T follicular helper cell (primary cell): Measurements from ENCODE around the gene EFHC2.
"Not testable (repeated sequence)": the region's sequence is repeated elsewhere in the genome, so short reads cannot be mapped to it uniquely, and the experiment has no call there.

Experiments
- DNase-seq: peaks from one replicate; pipeline ENCODE4 v3.0.0-alpha.2; 2020; ENCODE audit warnings: low read depth

EFHC2 gene

DNA sequence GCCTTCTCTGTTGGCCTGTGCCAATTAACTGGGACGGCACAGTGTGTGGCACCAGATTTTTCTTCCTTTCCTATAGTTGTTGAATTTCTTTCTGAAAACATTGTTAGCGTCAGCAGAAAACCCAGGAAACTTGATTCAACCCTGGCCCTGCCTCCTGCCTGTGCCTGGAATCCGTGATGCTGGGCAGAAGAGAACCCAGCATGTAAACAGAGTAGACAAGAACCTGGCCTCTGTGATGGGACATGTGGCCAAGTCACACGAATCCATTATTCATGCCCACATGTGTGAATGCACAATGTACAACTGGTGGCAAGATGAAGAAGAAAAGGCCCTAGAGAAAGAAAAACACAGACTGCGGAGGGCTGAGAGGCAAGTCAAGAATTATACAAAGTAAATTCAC lies 111.4 kb downstream of the EFHC2 start:
- no peak for DNase-seq

DNA sequence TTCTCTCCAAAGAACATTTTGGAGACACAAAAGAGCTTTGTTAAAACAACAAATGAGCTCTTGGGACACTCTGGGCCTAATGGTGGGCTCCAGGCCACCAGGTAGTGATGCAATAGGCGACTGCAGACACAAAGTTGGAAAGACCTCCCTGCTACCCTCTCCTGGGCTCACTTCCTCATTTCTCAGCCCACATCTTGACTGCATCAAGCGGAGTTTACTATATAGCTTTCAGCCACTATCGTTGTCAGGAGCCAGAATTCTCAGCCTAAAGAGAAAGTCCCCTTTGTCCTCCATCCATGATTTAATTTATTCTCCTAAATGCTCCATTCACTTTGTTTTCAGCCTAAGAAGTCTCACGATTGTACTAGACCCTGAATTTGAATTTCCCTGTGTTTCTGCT lies 114.9 kb downstream of the EFHC2 start:
- no peak for DNase-seq

DNA sequence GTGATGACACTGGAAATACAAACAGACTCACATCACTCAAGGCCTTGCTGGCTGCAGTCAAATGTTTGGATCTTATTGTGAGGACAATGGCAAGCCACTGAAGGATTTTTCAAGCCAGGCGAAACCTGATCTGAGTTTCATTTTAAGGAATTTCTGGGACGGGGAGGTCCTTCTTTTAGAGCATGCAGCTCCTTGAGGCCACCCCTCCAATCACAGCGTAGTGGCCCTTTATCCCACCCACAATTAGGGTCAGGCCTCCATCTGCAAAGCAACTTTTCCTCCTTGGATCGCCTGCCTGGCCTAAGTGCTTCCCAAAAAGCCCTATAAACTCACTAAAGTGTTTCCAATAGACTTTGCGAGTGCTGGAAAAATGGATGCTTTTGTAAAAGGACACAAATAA lies 115.5 kb downstream of the EFHC2 start:
- DNase-seq = no peak

DNA sequence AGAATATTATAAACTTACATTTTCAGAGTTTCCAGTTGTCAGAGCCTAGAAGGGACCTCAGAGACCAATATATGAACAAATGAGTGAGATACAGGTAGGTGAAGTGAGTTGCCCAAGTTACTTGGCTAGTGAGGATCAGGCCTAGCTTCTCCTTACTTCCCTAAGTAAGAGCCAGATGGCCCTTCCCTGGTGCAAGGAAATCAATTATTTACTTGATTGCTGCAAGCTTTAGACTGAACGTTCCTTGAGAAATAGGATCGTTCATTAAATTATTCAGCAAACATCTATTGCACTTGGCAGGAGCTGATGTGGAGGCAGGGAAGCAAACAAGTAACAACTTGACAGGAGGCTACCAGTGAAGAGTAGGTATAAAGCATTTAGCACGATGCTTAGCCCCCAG lies 117.8 kb downstream of the EFHC2 start:
- no peak for DNase-seq

DNA sequence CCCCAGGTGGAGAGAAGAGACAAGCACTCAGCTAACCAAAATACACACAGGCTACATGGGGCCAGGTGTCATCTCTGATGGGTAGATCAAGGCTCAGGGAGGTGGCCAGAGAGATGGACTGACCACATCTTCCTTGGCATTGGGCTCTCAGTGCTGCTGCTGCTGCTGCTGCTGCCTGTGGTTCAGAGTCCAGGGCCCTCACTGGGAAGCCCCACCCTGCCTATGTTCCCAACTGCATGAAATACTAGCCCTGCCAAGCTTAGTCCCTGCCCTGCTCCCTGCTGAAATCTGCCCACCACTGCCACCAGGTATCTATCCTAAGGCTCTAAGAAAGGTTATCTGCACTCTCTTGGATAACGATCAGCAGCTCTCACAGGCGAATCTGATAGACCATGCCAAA lies 118.7 kb downstream of the EFHC2 start:
- no peak for DNase-seq

DNA sequence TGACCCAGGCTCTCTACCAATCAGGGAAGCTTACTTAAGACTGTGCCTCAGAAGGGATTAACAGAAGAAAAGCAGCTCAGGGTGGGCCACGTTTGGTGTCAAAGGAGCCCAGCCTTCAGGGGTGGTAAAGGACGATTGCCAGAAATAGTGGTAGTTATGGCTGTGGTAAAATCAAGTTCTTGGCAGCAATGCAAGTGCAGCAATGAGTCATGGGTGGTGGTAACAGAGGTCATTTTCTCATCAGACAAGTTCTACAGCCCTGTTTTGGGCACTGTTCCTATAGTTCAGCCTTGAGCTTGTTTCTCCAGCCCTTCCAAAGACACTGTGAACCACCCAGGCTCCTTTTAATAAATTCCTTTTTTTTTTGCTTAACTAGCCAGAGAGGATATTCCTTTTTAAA lies 120.3 kb downstream of the EFHC2 start:
- no peak for DNase-seq

DNA sequence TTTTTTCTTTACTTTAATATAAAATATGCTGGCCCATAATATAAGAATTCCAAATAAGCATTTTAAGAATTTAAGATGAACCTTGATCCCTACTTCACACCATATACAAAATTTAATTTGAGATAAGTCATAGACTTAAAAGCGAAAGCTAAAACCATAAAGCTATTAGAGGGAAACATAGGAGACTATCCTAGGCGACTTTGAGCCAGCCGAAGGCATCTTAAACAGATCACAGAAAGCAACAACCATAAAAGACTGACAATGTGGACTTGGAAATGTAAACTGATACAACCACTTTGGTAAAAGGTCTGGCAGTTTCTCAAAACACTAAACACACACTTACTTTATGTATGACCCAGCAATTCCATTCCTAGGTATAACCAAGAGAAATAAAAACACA lies 125.0 kb downstream of the EFHC2 start:
- DNase-seq = no peak

DNA sequence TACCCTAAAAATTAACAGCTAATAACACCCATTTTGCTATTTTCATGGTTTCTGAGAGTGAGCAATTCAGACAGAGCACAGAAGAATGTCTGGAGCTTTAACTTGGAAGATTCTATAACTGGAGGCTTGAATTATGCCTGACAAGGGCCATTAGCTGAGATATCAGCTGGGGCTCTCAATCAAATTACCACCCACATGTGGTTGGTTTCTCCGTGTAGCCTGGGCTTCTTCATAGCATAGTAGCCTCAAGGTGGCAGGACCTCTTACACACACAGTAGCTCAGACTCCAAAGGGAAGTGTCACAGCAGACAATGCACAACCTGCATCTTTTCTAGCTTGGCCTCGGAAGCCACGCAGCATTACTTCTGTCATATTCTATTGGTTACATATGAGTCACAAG lies 127.3 kb downstream of the EFHC2 start:
- DNase-seq = no peak

DNA sequence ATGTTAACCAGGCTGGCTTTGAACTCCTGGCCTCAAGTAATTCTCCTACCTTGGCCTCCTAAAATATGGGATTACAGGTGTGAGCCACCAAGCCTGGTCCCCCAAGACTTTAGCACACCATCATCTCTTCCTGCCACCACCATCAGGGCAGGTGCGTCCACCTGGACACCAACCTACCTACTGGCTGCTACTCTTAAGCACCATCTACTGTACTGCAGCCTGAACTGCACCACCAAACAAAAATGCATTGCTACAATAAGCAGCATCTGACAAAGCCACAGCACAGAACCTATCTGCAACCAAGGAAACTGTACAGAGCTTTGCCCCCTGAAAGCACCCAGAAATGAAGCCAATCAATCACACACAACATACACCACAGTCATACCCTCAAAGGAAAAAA lies 139.7 kb downstream of the EFHC2 start:
- DNase-seq = no peak

DNA sequence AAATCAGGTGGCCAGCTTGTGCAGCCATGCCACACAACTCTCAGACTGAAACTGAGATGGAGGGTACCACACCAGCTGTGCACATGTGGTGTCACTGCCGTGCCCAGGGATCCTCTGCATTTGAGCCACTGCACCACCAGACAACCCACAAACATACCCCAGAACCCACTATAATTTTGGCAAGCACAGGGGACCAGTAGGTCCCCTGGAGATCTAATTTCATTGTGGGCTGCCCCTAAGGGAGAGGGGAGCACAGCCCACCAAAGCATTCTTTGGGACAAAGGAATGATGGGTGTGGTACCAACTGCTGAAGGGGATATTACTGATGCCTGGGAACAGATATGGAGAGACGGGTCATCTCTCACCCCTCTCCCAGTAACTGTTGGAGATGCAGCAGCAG lies 140.9 kb downstream of the EFHC2 start:
- DNase-seq = no peak

DNA sequence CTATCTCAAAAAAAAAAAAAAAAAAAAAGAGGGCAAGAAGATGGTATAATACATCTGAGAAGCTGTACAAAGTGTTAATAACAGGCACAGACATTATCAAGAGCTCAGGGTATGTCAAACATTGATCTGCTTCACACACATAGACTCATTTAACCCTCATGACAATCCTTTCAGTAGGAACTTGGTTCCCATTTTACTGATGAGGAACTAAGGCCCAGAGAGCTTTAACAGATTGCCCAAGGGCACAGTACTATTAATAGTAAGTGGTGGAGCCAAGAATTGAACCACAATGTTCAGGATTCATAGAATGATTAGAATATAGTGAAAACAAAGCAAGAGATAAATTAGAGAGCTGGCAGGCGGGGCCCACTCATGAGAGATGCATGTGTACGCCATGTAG lies 154.4 kb downstream of the EFHC2 start:
- DNase-seq = no peak

DNA sequence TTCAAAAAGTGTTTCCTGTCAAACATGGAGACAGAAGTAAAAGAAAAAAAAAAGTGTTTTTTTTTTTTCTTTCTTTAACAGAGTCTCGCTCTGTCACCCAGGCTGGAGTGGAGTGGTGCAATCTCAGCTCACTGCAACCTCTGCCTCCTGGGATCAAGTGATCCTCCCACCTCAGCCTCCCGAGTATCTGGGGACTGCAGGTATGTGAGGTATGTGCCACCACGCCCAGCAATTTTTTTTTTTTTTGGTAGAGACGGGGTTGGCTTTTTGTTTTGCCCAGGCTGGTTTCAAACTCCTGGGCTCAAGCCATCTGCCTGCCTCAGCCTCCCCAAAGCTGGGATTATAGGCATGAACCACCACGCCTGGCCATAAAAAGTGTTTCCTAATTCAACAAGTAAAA lies 155.6 kb downstream of the EFHC2 start:
- not testable (repeated sequence) for DNase-seq

DNA sequence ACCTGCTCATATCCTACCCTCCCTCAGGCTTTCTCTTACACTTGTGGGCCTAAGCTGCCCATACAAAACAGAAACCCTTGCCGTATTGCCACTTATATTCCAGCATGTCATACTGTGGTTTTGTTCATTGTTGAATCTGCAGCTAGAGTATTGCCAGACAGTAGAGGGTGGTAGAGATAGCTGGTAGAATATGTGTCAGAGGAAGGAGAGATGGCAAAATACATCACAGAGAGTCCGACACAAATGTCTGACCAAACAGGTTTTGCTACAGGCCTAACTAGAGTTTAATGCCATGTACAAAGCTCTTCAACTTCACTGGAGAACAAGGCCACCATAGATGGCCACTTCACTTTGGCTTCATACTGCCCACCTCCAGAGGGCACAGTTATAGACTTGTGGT lies 160.1 kb downstream of the EFHC2 start:
- DNase-seq = no peak

DNA sequence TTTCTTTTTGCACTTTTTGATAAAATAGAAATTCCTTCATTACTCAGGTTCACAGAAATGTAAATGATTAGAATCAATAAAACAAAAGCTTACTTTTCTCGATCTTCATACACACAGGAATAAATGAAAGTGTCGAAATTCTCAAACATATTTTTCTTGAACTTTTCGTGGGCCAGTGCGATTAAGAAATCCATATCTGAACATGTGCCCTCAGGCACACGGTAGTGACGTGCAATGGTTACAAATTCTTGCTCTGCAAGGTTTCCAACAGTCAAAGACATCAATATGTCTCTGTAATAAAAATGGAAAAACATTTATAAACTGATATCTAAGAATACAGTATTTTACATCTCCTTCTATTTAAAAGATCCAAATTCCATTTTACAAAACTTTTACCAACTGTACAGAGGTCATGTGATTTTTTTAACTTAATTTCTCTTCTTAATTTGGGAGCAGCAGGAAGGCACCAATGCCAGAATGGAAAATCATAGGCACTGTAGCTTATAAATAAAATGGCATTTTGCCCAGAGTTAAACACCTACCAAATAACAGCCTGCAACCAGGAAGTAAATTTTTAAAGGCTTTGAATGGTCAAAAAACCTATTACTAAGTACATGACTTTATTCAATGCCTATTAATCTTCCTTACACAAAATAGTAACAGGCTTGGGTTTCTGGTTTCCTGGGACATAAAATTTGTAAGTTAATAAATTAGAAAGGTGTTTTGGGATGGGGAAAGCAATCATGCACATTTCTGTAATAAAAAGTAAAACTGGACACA lies 165.0 kb downstream of the EFHC2 start:
- no peak for DNase-seq

DNA sequence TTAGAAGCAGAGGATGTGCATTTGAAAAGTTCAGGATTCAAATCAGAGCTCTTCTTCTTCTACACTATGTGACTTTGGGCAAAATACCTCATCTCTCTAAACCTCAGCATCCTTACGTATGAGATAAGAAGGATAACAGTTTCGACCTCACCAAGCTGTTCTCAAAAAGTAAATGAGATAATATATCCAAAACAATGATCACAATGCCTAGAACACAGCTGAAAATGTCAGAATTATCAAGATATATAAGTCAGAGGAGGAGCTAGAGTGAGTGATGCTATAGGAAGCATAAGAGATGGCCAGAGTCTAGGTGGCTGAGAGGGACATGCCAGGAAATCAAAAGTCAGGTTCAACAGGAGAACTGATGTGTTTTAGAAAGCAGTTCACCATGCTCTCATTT lies 168.0 kb downstream of the EFHC2 start:
- DNase-seq = no peak

DNA sequence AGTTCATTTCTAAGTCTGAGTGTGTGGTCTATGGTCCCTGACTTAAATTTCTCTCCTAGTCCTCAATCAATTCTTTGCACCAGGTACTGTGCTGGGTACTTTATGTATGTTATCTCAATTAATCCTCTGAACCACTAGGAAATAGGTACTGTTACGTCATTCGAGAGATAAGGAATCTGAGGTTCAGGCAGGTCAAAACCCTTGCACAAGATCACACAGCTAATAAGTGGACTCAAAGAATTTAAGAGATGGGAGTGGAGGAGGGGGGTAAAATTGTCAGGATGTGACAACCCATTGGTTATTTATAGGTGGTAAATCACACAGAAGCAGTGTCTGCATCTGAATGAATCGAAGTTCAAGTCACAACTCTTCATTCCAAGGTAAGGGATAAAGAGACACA lies 169.4 kb downstream of the EFHC2 start:
- no peak for DNase-seq

DNA sequence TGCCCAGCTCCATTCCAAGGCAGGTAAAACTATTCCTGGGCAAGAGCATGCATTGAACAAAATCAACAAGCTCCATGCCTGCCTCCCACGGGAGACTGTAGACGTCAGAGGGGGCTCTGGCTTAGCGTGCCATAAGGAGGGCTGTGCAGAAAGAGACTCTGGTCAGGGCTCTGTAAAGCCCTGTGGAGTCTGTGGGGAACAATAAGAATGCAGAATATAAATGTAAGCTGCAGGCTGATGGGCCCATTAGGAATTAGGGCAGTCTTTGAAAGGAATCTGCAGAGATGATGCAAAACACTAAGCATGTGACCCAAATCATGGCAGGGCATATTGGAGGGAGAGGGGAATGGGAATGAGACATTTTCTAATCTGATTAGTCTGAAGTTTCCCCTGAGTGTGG lies 170.3 kb downstream of the EFHC2 start:
- no peak for DNase-seq

DNA sequence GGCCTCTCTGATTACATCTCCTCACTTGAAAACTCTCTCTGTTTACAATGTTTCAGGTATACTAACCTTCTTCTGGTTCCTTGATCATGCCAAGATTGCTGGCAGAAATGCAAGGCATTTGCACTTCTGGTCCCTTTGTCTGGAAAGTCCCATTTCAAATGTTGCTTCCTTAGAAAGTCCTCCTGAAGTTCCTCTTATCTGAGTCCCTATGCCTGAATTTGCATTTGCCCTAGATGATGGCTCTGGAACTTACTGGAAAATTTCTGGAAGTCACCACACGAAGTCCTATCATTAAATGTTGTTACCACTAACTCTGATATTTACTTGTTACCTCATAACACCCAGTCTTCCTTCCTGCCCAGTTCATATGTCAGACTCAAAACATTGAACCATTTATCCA lies 176.4 kb downstream of the EFHC2 start:
- DNase-seq = no peak

DNA sequence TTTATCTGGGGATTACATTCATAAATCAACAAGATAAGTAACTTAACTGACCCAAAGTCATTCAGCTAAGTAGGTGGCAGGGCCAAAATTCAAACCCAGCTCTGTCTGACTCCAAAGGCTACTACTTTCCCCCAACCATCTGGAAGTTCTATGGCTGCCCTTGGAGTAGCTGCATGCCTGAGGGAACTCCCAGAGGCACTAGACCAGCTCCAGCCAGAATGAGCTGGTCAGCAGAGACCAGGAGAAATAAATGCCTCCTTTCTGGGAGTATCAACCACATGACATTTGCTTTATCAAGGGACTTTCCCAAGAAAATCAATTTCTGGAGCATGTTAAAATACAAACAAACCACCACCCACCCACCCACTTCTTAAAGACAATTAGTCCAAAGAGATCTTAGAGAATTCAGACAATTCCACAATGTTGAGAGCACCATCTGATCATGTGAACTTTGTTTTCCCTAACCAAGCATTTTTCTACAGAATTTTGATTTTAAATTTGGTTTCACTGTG lies 180.5 kb downstream of the EFHC2 start:
- no peak for DNase-seq

DNA sequence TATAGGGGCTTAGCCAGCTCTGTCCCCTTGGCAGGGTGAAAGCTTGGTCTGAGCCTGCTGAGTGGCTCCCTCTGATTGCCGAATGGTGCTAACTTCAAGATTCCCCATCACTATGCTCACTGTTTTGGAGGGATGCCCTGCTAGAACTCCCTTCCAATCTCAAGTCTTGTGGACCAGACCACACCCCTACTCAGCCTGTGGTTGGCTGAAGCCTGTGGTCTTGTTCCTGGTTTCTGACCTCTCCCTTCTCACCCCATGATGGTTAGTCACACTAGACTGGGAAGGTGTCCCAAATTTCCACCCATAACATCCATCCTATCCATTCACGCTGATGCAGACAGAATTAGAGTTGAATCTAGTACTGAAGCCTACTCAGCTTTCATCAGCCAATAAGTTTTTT lies 185.6 kb downstream of the EFHC2 start:
- DNase-seq = no peak

DNA sequence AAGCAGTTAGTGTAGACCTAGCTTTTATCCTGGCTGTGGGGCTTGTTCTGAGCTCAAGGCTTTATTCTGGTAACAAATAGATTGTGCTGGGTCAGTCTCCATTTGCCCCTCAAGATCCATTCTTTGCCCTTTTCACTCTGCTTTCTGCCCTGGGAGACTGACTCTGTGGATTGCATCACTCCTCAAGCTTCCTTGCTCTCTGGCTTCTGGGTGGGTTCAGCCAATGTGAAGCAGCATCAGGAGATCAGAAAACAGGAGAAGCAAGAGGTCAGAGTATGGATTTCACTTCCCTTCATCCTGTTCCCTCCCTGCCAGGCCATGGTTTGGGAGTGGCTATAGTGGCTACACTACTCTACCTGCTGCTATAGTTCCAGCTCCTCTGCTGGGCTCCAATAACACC lies 186.2 kb downstream of the EFHC2 start:
- no peak for DNase-seq

DNA sequence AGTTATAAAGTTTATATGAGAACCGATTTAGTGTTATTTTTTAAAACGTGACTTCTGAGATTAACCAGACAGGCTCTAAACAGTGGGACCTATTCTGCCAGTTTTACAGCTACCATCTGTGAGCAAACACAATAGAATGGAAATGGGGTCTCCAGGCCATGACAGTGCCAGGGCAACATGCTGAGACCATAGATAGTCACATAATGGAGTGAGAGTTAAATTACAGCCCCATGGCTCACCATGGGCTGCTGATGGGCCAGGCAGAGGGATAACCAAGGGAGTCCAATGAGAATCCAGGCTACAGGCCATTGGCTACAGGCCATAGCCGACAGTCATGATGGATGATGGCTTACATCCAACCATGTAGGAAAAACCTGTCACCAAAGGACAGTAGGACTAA lies 186.7 kb downstream of the EFHC2 start:
- DNase-seq = no peak

DNA sequence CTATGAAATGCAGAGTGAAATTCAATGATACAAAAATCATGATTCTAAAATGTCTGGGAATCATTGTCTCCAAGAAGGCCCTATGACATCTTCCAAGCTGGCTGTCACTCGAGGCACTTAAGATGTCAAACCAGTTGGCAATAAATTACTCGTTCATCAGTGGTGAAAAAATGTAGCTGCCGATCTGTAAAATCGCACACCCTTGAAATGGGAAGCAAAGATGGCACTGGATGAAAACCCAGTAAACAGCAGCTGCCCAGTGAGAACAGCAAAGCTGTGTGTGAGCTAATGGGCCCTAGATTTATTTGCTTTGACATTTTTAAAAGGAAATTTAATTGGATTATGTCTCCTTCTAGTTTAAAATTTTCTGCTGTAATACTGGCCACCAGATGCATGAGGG lies 188.3 kb downstream of the EFHC2 start:
- DNase-seq = no peak

DNA sequence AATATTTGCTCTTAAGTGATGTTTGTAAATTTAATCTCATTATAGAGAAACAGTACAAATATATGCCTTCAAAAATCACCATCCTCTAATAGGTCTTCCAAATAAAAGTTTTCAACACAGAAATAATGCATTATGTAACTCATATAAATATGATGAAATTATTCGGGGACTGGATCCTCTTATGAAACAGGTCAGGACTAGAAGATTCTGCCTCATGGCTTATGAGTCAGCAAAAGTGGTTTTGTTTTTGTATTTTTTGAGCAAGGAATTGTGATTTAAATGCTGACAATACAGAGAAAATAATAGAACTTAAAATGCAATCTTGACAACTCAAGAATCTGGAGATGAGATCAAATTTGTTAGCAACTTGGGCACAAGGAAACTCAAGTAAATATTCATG lies 190.6 kb downstream of the EFHC2 start:
- DNase-seq = no peak
